IgD-negative memory B cell (primary cell): ENCODE data around the gene IQCF5. TPM values are rescaled to one million over a fixed set of nuclear protein-coding genes. Genes with fewer than 3 reads are reported as not detected.
"Not testable (repeated sequence)": the region's sequence is repeated elsewhere in the genome, so short reads cannot be mapped to it uniquely, and the experiment has no call there.

Source experiments
- H3K27ac Mint-ChIP-seq, 3 donors: one replicate each; pipeline ENCODE4 v1.8.0; 2020 to 2022; ENCODE audit warnings: mild to moderate bottlenecking in 3 of 3, mixed read lengths in 3 of 3, moderate library complexity in 1 of 3
- H3K27me3 Mint-ChIP-seq: one replicate; pipeline ENCODE4 v1.8.0; 2021; ENCODE audit warnings: mixed read lengths
- H3K36me3 Mint-ChIP-seq: one replicate; pipeline ENCODE4 v1.8.0; 2020; ENCODE audit warnings: mild to moderate bottlenecking, mixed read lengths
- H3K4me1 Mint-ChIP-seq, 3 donors: one replicate each; pipeline ENCODE4 v1.8.0; 2020 to 2022; ENCODE audit warnings: mixed read lengths in 3 of 3, mild to moderate bottlenecking in 1 of 3
- H3K4me3 Mint-ChIP-seq, 4 donors: one replicate each; pipeline ENCODE4 v1.8.0; 2020 to 2022; ENCODE audit warnings: mild to moderate bottlenecking in 4 of 4, mixed read lengths in 4 of 4, moderate library complexity in 3 of 4
- H3K9me3 Mint-ChIP-seq, 3 donors: one replicate each; pipeline ENCODE4 v1.8.0; 2020 to 2021; ENCODE audit warnings: mixed read lengths in 3 of 3, mild to moderate bottlenecking in 1 of 3
- polyA plus RNA-seq: library from polyadenylated mRNA; unstranded; fragments of 300-500 nt; fragmentation: Illumina TruSeq; gene quantifications from one replicate; pipeline ENCODE4 v1.2.3, GENCODE V29; 2021

Gene IQCF5
- polyA plus RNA-seq, result not detected

- Mint-ChIP-seq H3K27ac (peak within 1 kb of the TSS in 1 of 3 donors; percentile 21), H3K9me3 (peaks cover 0 to 4% (median 3%) of the 10 kb centered on the region in 3 donors), H3K36me3 (peaks cover 3% of the 10 kb centered on the region), H3K27me3 (peaks cover 25% of the 10 kb centered on the region), H3K4me3 (no peak within 1 kb of the TSS), H3K4me1 (peaks cover 0 to 2% (median 0%) of the 10 kb centered on the region in 3 donors)
Observed at GRCh38 chr3:51875501-51875900, at the start of gene IQCF5. TSS of gene IQCF5 (minus strand) at chr3:51875601. CDS start at chr3:51875531, 70 bp downstream.

- Mint-ChIP-seq H3K9me3 (no peaks in the 10 kb centered on the region), H3K4me3 (no peak overlapping the region), H3K27ac (no peak overlapping the region), H3K27me3 (peaks cover 10% of the 10 kb centered on the region), H3K36me3 (no peaks in the 10 kb centered on the region), H3K4me1 (peaks cover 0 to 1% (median 0%) of the 10 kb centered on the region in 3 donors)
Observed at GRCh38 chr3:51921081-51921578, 45.7 kb upstream of the IQCF5 start.

- no peaks in the 10 kb centered on the region for H3K9me3 Mint-ChIP-seq
- H3K27ac Mint-ChIP-seq, result no peak overlapping the region
Observed at GRCh38 chr3:51916418-51916817, 41.0 kb upstream of the IQCF5 start.

GRCh38 chr3:51908026-51908425 lies 32.6 kb upstream of the IQCF5 start:
- Mint-ChIP-seq H3K27ac (no peak overlapping the region), H3K27me3 (peaks cover 5% of the 10 kb centered on the region), H3K4me1 (peaks cover 0 to 2% (median 0%) of the 10 kb centered on the region in 3 donors), H3K36me3 (peaks cover 3% of the 10 kb centered on the region), H3K4me3 (no peak overlapping the region), H3K9me3 (peaks cover 3 to 21% (median 14%) of the 10 kb centered on the region in 3 donors)

More at GRCh38 chr3:51916418-51916817, 41.0 kb upstream of the IQCF5 start:
- H3K36me3 Mint-ChIP-seq, result no peaks in the 10 kb centered on the region
- H3K27me3 Mint-ChIP-seq, result peaks cover 14% of the 10 kb centered on the region
- H3K4me1 Mint-ChIP-seq, result no peaks in the 10 kb centered on the region
- H3K4me3 Mint-ChIP-seq, result no peak overlapping the region

- H3K36me3 Mint-ChIP-seq, result no peaks in the 10 kb centered on the region
- H3K4me3 Mint-ChIP-seq, result peak overlapping the region in 1 of 4 donors; percentile 39
- H3K27me3 Mint-ChIP-seq, result peaks cover 13% of the 10 kb centered on the region
- no peak overlapping the region for H3K27ac Mint-ChIP-seq
- H3K4me1 Mint-ChIP-seq, result peaks cover 0 to 1% (median 0%) of the 10 kb centered on the region in 3 donors
- peaks cover 3 to 20% (median 13%) of the 10 kb centered on the region in 3 donors for H3K9me3 Mint-ChIP-seq
Observed at GRCh38 chr3:51904034-51904823, 28.8 kb upstream of the IQCF5 start.

GRCh38 chr3:51902361-51902760 lies 27.0 kb upstream of the IQCF5 start:
- peaks cover 15% of the 10 kb centered on the region for H3K27me3 Mint-ChIP-seq
- H3K4me3 Mint-ChIP-seq, H3K36me3 Mint-ChIP-seq, H3K4me1 Mint-ChIP-seq: not testable (repeated sequence)
- H3K9me3 Mint-ChIP-seq, result peaks cover 3 to 11% (median 6%) of the 10 kb centered on the region in 3 donors
- H3K27ac Mint-ChIP-seq, result peak overlapping the region in 1 of 3 donors; percentile 59

GRCh38 chr3:51900043-51900442 lies 24.6 kb upstream of the IQCF5 start:
- not testable (repeated sequence) for H3K36me3 Mint-ChIP-seq, H3K4me1 Mint-ChIP-seq, H3K4me3 Mint-ChIP-seq, H3K9me3 Mint-ChIP-seq
- Mint-ChIP-seq H3K27me3 (peaks cover 19% of the 10 kb centered on the region), H3K27ac (peak overlapping the region in 1 of 3 donors; percentile 76)

GRCh38 chr3:51897391-51897790 lies 22.0 kb upstream of the IQCF5 start:
- Mint-ChIP-seq H3K36me3 (no peaks in the 10 kb centered on the region), H3K9me3 (no peaks in the 10 kb centered on the region), H3K27ac (no peak overlapping the region), H3K4me1 (no peaks in the 10 kb centered on the region), H3K4me3 (no peak overlapping the region), H3K27me3 (peaks cover 18% of the 10 kb centered on the region)

- H3K9me3 Mint-ChIP-seq, result no peaks in the 10 kb centered on the region
- no peaks in the 10 kb centered on the region for H3K4me1 Mint-ChIP-seq
- no peak overlapping the region for H3K27ac Mint-ChIP-seq
- peaks cover 20% of the 10 kb centered on the region for H3K27me3 Mint-ChIP-seq
- no peaks in the 10 kb centered on the region for H3K36me3 Mint-ChIP-seq
- no peak overlapping the region for H3K4me3 Mint-ChIP-seq
Observed at GRCh38 chr3:51896607-51897305, 21.4 kb upstream of the IQCF5 start.

GRCh38 chr3:51894939-51895338 lies 19.5 kb upstream of the IQCF5 start:
- H3K27me3 Mint-ChIP-seq, result peaks cover 18% of the 10 kb centered on the region
- H3K36me3 Mint-ChIP-seq, result peaks cover 2% of the 10 kb centered on the region
- H3K27ac Mint-ChIP-seq, result no peak overlapping the region
- H3K4me3 Mint-ChIP-seq, result no peak overlapping the region
- no peaks in the 10 kb centered on the region for H3K4me1 Mint-ChIP-seq
- H3K9me3 Mint-ChIP-seq, result no peaks in the 10 kb centered on the region

GRCh38 chr3:51894391-51894790 lies 19.0 kb upstream of the IQCF5 start:
- no peaks in the 10 kb centered on the region for H3K9me3 Mint-ChIP-seq
- no peaks in the 10 kb centered on the region for H3K4me1 Mint-ChIP-seq
- peaks cover 2% of the 10 kb centered on the region for H3K36me3 Mint-ChIP-seq
- no peak overlapping the region for H3K4me3 Mint-ChIP-seq
- no peak overlapping the region for H3K27ac Mint-ChIP-seq
- peaks cover 18% of the 10 kb centered on the region for H3K27me3 Mint-ChIP-seq

- H3K4me1 Mint-ChIP-seq, result no peaks in the 10 kb centered on the region
- no peak overlapping the region for H3K4me3 Mint-ChIP-seq
- no peaks in the 10 kb centered on the region for H3K9me3 Mint-ChIP-seq
- peaks cover 14% of the 10 kb centered on the region for H3K27me3 Mint-ChIP-seq
- no peak overlapping the region for H3K27ac Mint-ChIP-seq
- H3K36me3 Mint-ChIP-seq, result peaks cover 2% of the 10 kb centered on the region
Observed at GRCh38 chr3:51891242-51892039, 16.0 kb upstream of the IQCF5 start.

GRCh38 chr3:51888463-51889105 lies 13.2 kb upstream of the IQCF5 start:
- Mint-ChIP-seq H3K9me3 (no peaks in the 10 kb centered on the region), H3K36me3 (peaks cover 2% of the 10 kb centered on the region), H3K4me1 (no peaks in the 10 kb centered on the region), H3K4me3 (no peak overlapping the region), H3K27ac (no peak overlapping the region), H3K27me3 (peaks cover 17% of the 10 kb centered on the region)

- Mint-ChIP-seq H3K4me3 (no peak overlapping the region), H3K36me3 (peaks cover 2% of the 10 kb centered on the region), H3K4me1 (no peaks in the 10 kb centered on the region), H3K27ac (no peak overlapping the region), H3K9me3 (no peaks in the 10 kb centered on the region), H3K27me3 (peaks cover 17% of the 10 kb centered on the region)
Observed at GRCh38 chr3:51887620-51888019, 12.2 kb upstream of the IQCF5 start.
